Left lung (tissue), 10 donors: Measurements from ENCODE around the gene ACTN2. TPM values are rescaled to one million over a fixed set of nuclear protein-coding genes. Genes with fewer than 3 reads are reported as not detected.

Experiments
- ATAC-seq: fragments of 200-7000 bp; cut with Tn5 transposase; one replicate; pipeline ENCODE4 v1.9.1; 2020; ENCODE audit warnings: moderate library complexity
- DNase-seq, 4 donors: peaks; one replicate each; pipeline ENCODE4 v3.0.0-alpha.2; 2013 to 2020
- H3K27ac ChIP-seq, 2 donors: fragments of 200-600 bp; sonication (generic) in 1 of 2; one replicate each; pipeline versions ENCODE4 v1.5.0 to v1.8.0; 2020 to 2021
- H3K27me3 ChIP-seq, 2 donors: fragments of 200-600 bp; sonication (generic) in 1 of 2; one replicate each; pipeline versions ENCODE4 v1.5.0 to v1.8.0; 2020 to 2021
- H3K36me3 ChIP-seq, 2 donors: fragments of 200-600 bp; sonication (generic) in 1 of 2; one replicate each; pipeline versions ENCODE4 v1.5.0 to v1.8.0; 2020 to 2021
- H3K4me1 ChIP-seq, 2 donors: fragments of 200-600 bp; one replicate each; pipeline ENCODE4 v1.8.0; 2021
- H3K4me3 ChIP-seq, 2 donors: fragments of 200-600 bp; sonication (generic) in 1 of 2; one replicate each; pipeline versions ENCODE4 v1.5.0 to v1.8.0; 2020 to 2021; ENCODE audit warnings: mild to moderate bottlenecking in 1 of 2
- H3K9me3 ChIP-seq, 2 donors: fragments of 200-600 bp; sonication (generic) in 1 of 2; one replicate each; pipeline versions ENCODE4 v1.5.0 to v1.8.0; 2020 to 2021
- CTCF ChIP-seq, 2 donors: fragments of 200-600 bp; sonication (generic) in 1 of 2; IDR thresholded peaks; one replicate each; pipeline versions ENCODE4 v1.5.0 to v1.8.0; 2021; ENCODE audit warnings: antibody characterized with exemption in 2 of 2
- intact Hi-C, 2 donors: fragments of 100-400 bp; cut with DNase I; formaldehyde crosslinking; loops; one replicate each; pipeline versions ENCODE4 v1.11.2 to v1.14.2; 2022
- polyA plus RNA-seq, 6 donors: library from polyadenylated mRNA; unstranded; fragments of 120-200 nt; gene quantifications; one replicate each; pipeline ENCODE4 v1.2.1, GENCODE V29; 2013; ENCODE audit not compliant: insufficient read length in 6 of 6
- total RNA-seq, 2 donors: library from RNA; stranded (reverse); fragmentation: NEBNext Ultra II Directional; extraction: Animal tissue kit (Norgen Biotek cat#: 25700); gene quantifications; one replicate each; pipeline ENCODE4 v1.2.1, GENCODE V29; 2021
- donor health status: DM: no; HTN: yes; CAD: no.
- donor health status: DM: no; HTN: no; CAD: no.

Gene ACTN2
- total and polyA plus RNA-seq, 8 donors = 1.3 to 4.0 (median 2.5) TPM

GRCh38 chr1:236754525-236755210 lies 68.4 kb downstream of the ACTN2 start:
- Histone ChIP-seq H3K36me3 (no peaks in the 10 kb centered on the region), H3K4me1 (no peaks in the 10 kb centered on the region), H3K9me3 (no peaks in the 10 kb centered on the region), H3K27me3 (peaks cover 0 to 8% of the 10 kb centered on the region in 2 donors), H3K27ac (no peak overlapping the region), H3K4me3 (no peak overlapping the region)
- DNase-seq (no peak), ATAC-seq (no peak)
- no peak for TF ChIP-seq CTCF (IDR thresholded peaks at IDR 0.05)
- intact Hi-C loops = loop anchor here in 1 of 2 donors (5.0 kb wide), 1 partner anchor 113 kb away; no protein-coding TSS in a partner anchor

GRCh38 chr1:236757640-236758039 lies 71.3 kb downstream of the ACTN2 start:
- H3K36me3 ChIP-seq = no peaks in the 10 kb centered on the region
- no peak overlapping the region for H3K4me3 ChIP-seq
- no peaks in the 10 kb centered on the region for H3K9me3 ChIP-seq
- TF ChIP-seq CTCF (IDR thresholded peaks at IDR 0.05) = no peak
- ATAC-seq = no peak
- H3K27me3 ChIP-seq = no peaks in the 10 kb centered on the region
- H3K27ac ChIP-seq = no peak overlapping the region
- H3K4me1 ChIP-seq = no peaks in the 10 kb centered on the region
- intact Hi-C loops = loop anchor here in 1 of 2 donors (5.0 kb wide), 1 partner anchor 110 kb away; no protein-coding TSS in a partner anchor
- no peak for DNase-seq

- intact Hi-C loops = loop anchor here in 1 of 2 donors (5.0 kb wide), 1 partner anchor 108 kb away; no protein-coding TSS in a partner anchor
- TF ChIP-seq CTCF (IDR thresholded peaks at IDR 0.05) = peak; percentile 39 to 59
- Histone ChIP-seq H3K9me3 (no peaks in the 10 kb centered on the region), H3K4me1 (no peaks in the 10 kb centered on the region), H3K4me3 (no peak overlapping the region), H3K27me3 (no peaks in the 10 kb centered on the region), H3K27ac (no peak overlapping the region), H3K36me3 (no peaks in the 10 kb centered on the region)
- peak in 1 of 4 donors; percentile 26 for DNase-seq
- peak; percentile 64 for ATAC-seq
These were observed 73.1 kb downstream of the ACTN2 start for GRCh38 chr1:236759252-236759859.

DNA sequence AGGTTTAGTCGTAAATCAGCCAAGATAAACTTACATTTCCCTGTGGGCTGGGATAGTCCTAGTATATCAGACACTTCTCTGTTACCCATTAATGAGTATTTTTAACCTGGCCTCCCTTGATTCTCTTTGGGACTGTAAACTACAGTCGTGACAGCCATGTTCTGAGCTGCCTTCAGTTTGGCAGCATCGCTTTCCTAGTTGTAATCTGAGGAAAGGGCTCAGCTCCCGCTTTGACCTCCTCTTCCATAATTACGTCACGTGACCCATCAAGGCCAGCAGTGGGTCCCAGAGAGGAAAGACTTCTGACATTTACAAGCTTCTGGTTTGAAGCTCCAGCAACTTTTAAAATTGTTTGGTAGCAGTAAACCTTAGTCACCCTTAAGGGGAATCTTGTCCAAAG lies 74.2 kb downstream of the ACTN2 start:
- intact Hi-C loops = loop anchor here in 1 of 2 donors (10.0 kb wide), 1 partner anchor 94 kb away; no protein-coding TSS in a partner anchor
- H3K27ac ChIP-seq = no peak overlapping the region
- no peaks in the 10 kb centered on the region for H3K4me1 ChIP-seq
- H3K4me3 ChIP-seq = no peak overlapping the region
- H3K36me3 ChIP-seq = no peaks in the 10 kb centered on the region
- ATAC-seq = no peak
- no peaks in the 10 kb centered on the region for H3K9me3 ChIP-seq
- no peak for TF ChIP-seq CTCF (IDR thresholded peaks at IDR 0.05)
- H3K27me3 ChIP-seq = no peaks in the 10 kb centered on the region
- DNase-seq = no peak

DNA sequence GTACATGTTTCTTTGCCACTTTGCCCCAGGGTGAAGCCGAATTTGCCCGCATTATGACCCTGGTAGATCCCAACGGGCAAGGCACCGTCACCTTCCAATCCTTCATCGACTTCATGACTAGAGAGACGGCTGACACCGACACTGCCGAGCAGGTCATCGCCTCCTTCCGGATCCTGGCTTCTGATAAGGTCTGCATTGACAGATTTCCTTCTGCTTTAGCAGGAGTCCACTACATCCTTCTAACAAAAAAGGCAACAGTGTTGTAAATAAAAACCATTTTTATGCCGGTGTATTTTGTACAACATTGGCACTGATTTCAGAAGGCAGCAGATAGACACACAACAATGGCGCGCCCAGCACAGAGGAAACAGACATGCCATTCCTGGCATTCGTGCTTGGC lies 74.7 kb downstream of the ACTN2 start:
- no peak overlapping the region for H3K4me3 ChIP-seq
- H3K4me1 ChIP-seq = no peaks in the 10 kb centered on the region
- no peak for DNase-seq
- intact Hi-C loops = loop anchor here in 1 of 2 donors (10.0 kb wide), 1 partner anchor 94 kb away; no protein-coding TSS in a partner anchor
- H3K9me3 ChIP-seq = no peaks in the 10 kb centered on the region
- no peaks in the 10 kb centered on the region for H3K36me3 ChIP-seq
- no peaks in the 10 kb centered on the region for H3K27me3 ChIP-seq
- ATAC-seq = no peak
- H3K27ac ChIP-seq = no peak overlapping the region
- no peak for TF ChIP-seq CTCF (IDR thresholded peaks at IDR 0.05)
